Stimulated activated CD4-positive, alpha-beta T cell treated with anti-CD3 and anti-CD28 coated beads, Interleukin-12 subunit alpha, Interleukin-12 subunit beta, amount 100 ng/mL, for 24 hours (primary cell): ENCODE measurements around the gene CYYR1.

Source experiments
- DNase-seq, 2 experiments: peaks; one replicate each; pipeline ENCODE4 v3.0.0-alpha.2; 2020; ENCODE audit warnings: low read depth in 2 of 2

Gene CYYR1

GRCh38 chr21:26572702-26573381 is at the start of gene CYYR1:
TSS of gene CYYR1 (minus strand) at chr21:26573286. CDS start at chr21:26572940, 346 bp downstream.
- no peak for DNase-seq

GRCh38 chr21:26617176-26617575 is 44.1 kb upstream of the CYYR1 start:
- no peak for DNase-seq

- DNase-seq, result no peak
Observed at GRCh38 chr21:26614251-26614650, 41.2 kb upstream of the CYYR1 start.

GRCh38 chr21:26599261-26599660 is 26.2 kb upstream of the CYYR1 start:
- DNase-seq, result no peak

- no peak for DNase-seq
Observed at GRCh38 chr21:26597981-26598380, 24.9 kb upstream of the CYYR1 start.

GRCh38 chr21:26597031-26597430 is 23.9 kb upstream of the CYYR1 start:
- no peak for DNase-seq

- no peak for DNase-seq
Observed at GRCh38 chr21:26595971-26596370, 22.9 kb upstream of the CYYR1 start.

- no peak for DNase-seq
Observed at GRCh38 chr21:26593800-26594199, 20.7 kb upstream of the CYYR1 start.

GRCh38 chr21:26591543-26591942 is 18.5 kb upstream of the CYYR1 start:
- DNase-seq, result no peak

GRCh38 chr21:26588446-26588845 is 15.4 kb upstream of the CYYR1 start:
- no peak for DNase-seq

GRCh38 chr21:26587736-26588201 is 14.7 kb upstream of the CYYR1 start:
- no peak for DNase-seq

GRCh38 chr21:26583769-26584168 is 10.7 kb upstream of the CYYR1 start:
- DNase-seq, result no peak

GRCh38 chr21:26581818-26582217 is 8.7 kb upstream of the CYYR1 start:
- DNase-seq, result no peak

- no peak for DNase-seq
Observed at GRCh38 chr21:26572076-26572701, 897 bp downstream of the CYYR1 start.

GRCh38 chr21:26570203-26570602 is 2.9 kb downstream of the CYYR1 start:
- no peak for DNase-seq

GRCh38 chr21:26565546-26565945 is 7.5 kb downstream of the CYYR1 start:
- no peak for DNase-seq

GRCh38 chr21:26565111-26565510 is 8.0 kb downstream of the CYYR1 start:
- no peak for DNase-seq

- no peak for DNase-seq
Observed at GRCh38 chr21:26563856-26564503, 9.1 kb downstream of the CYYR1 start.

- DNase-seq, result no peak
Observed at GRCh38 chr21:26560612-26561011, 12.5 kb downstream of the CYYR1 start.

GRCh38 chr21:26559099-26559498 is 14.0 kb downstream of the CYYR1 start:
- no peak for DNase-seq

- DNase-seq, result no peak
Observed at GRCh38 chr21:26557106-26557505, 16.0 kb downstream of the CYYR1 start.

- DNase-seq, result no peak
Observed at GRCh38 chr21:26555540-26556146, 17.4 kb downstream of the CYYR1 start.

GRCh38 chr21:26554365-26554764 is 18.7 kb downstream of the CYYR1 start:
- no peak for DNase-seq
